Epithelial cell of esophagus (primary cell): ENCODE results near the gene XRCC1.

Source experiments
- DNase-seq: peaks from one replicate; pipeline ENCODE4 v3.0.0; 2010; ENCODE audit warnings: low read depth
- H3K4me3 ChIP-seq: 2 replicates; pipeline ENCODE4 v1.5.1; 2011; ENCODE audit warnings: mild to moderate bottlenecking, low read length, control low read depth
- TF ChIP-seq, protein P1 (sequence below): IDR thresholded peaks from 2 replicates; pipeline ENCODE4 v1.5.1; 2011; ENCODE audit warnings: low read depth, mild to moderate bottlenecking, low read length, control low read depth, inconsistent platforms; ENCODE audit not compliant: insufficient read depth; ENCODE audit errors: missing control alignments

The XRCC1 gene

DNA sequence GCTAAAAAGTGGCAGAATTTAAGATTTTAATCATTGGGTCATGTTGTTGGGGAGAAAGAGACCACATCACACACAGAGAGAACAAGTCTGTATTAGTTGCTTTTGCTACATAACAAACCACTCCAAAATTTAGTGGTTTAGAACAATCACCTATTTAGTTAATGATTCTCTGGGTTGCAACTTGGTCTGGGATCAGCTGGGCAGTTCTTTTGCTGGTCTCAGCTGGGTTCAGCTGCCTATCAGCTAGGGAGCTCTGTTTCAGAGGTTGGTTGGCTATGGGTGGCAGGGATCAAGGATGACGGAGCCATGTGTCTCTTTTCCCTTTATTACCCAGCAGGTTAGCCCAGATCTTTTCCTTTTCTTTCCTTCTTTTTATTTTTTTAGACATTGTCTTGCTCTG lies 9.2 kb upstream of the XRCC1 start:
- TF ChIP-seq, protein P1, sequence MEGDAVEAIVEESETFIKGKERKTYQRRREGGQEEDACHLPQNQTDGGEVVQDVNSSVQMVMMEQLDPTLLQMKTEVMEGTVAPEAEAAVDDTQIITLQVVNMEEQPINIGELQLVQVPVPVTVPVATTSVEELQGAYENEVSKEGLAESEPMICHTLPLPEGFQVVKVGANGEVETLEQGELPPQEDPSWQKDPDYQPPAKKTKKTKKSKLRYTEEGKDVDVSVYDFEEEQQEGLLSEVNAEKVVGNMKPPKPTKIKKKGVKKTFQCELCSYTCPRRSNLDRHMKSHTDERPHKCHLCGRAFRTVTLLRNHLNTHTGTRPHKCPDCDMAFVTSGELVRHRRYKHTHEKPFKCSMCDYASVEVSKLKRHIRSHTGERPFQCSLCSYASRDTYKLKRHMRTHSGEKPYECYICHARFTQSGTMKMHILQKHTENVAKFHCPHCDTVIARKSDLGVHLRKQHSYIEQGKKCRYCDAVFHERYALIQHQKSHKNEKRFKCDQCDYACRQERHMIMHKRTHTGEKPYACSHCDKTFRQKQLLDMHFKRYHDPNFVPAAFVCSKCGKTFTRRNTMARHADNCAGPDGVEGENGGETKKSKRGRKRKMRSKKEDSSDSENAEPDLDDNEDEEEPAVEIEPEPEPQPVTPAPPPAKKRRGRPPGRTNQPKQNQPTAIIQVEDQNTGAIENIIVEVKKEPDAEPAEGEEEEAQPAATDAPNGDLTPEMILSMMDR, result no peak
- H3K4me3 ChIP-seq, result no peak overlapping the region
- no peak for DNase-seq

DNA sequence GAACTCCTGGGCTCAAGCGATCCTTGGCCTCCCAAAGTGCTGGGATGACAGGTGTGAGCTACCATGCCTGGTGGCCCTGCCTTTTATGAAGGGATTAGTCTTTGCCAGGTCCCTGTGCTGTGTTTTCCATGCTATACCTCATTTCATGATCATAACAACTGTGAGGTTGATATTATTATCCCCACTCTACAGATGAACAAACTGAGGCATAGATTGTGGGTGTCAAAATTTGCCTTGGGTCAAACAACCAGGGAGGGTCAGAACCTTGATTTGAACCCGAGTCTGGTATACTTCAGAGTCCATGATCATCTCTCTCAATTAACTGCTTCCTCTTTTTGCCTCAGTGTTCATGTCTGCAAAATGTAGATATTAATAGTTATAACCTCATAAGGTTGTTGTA lies 7.2 kb upstream of the XRCC1 start:
- no peak overlapping the region for H3K4me3 ChIP-seq
- TF ChIP-seq, protein P1, result no peak
- DNase-seq, result no peak

DNA sequence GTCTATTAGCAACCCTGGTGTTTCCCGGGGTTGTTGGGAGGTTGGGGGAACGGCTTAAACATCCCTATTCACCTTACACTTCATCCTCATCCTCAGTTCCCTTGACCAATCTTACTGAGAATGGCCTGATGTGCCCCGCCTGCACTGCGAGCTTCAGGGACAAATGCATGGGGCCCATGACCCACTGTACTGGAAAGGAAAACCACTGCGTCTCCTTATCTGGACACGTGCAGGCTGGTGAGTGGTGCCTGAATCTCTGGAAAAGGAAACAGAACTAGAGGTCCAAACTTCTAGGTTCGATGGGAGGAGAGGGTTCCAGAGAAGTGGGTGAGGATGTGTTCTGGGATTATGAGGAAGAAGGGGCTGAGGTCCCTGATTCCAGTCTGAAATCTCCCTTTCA lies 6.1 kb upstream of the XRCC1 start:
- DNase-seq, result no peak
- TF ChIP-seq, protein P1, result no peak
- H3K4me3 ChIP-seq, result no peak overlapping the region

DNA sequence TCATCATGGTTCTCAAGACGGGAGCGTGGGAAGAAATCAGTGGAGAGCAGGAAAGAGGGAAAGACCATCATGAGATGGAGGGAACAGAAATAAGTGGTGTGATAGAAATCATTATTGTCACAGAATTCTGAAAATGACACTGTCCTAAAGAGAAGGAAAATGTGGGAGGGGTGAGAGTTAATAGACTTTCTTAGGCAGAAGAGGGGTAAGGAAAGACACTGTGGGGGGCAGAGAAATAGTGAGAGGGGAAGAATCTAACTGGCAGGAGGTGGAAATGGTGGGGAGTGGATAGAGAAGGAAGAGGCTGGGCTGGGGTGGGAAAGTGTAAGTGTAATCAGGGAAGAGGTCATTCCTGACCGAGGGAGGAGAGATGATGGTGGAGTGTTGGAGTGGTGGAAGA lies 3.5 kb upstream of the XRCC1 start:
- H3K4me3 ChIP-seq, result no peak overlapping the region
- TF ChIP-seq, protein P1, result no peak
- DNase-seq, result no peak

DNA sequence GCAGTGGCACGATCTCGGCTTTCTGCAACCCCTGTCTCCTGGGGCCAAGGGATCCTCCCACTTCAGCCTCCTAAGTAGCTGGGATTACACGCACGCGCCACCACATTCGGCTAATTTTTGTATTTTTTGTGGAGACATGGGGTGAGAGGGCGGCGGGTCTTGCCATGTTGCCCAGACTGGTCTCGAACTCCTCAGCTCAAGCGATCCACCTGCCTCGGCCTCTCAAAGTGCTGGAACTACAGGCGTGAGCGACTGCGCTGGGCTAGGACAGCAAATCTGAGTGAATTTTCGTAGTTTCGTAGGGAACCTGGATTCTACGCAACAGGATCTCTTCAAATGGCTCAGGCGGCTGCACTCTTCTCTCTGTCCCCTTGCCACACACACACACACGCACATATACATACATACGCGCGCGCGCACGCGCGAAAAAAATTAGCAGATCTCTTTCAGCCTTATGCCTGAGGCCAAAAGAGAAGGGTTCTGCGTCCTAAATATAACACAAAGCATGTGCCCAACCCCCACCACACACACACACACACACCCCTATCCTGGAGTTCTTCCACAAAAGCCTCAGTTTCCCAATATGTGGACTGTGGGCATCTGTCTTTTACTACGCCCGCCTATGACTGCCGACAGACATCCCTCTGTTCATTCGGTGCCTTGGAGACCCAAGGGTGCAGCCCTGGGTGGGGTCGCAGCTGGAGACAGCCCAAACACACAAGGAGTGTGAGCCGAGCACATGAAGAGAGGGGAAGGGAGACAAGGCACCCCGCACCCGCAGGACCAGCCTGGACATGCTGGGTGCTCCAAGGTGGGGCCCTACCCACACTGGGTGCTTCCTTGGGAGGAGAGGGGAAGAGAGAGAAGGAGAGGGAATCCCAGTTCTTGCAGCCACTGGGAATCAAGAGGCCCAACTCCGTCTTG lies 890 bp upstream of the XRCC1 start:
- TF ChIP-seq, protein P1, result no peak
- peak overlapping the region; percentile 49 for H3K4me3 ChIP-seq
- peak; percentile 42 for DNase-seq

DNA sequence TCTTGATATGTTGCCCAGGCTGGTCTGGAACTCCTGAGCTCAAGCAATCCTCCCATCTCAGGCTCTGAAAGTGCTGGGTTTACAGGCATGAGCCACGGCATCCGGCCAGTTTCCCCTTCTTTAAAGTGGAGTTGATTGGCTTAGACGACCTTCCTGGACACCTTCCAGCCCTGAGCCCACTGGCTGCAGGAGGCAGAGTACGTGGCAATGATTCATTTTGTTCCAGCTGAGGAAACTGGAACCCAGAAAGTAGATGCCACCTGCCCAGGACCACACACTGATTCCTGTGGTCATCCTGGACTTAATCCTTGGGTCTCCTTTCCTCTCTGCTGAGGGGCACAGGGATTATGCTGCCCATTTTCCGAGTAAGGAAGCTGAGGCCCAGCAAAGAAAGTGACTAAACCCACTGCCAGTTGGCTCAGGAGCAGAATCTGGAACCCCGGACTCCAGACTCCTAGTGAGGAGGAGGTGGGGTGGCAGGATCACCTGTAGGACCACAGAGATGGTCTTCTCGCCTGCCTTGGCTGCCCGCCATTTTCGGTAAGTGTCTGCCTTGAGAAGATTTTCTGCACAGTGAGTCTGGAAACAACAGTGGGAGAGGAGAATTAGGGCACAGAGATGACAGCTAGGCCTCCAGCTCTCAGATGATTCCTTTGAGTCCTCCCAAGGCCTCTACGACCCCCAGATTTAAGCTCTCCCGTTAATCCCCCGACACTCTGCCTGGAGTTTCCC lies 737 bp downstream of the XRCC1 start:
- DNase-seq, result peak; percentile 32
- H3K4me3 ChIP-seq, result peak overlapping the region; percentile 98
- TF ChIP-seq, protein P1, result no peak
